ENCODE data around the gene OR2AE1.

Gene OR2AE1

DNA sequence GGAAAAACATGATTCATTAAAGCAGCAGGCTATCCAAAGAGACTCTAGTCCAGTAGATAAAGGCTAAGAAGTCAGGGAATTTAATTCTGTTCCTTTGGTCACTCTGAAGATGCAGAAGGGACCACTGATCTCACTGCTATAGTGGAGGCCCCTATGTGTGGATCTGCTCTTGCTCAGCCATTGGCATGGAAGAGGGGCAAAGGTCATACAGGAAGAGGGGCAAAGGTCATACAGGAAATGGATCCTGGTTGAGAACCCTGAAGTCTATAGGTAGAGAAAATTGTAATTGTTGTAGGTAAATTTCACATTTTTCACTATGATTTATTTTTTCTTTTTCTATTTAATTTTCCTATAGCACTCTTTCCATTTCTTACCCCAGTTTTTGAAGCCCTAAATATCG, 21.6 kb downstream of the OR2AE1 start:
- no peak for DNase-seq (ENCODE audit: low read depth)

DNA sequence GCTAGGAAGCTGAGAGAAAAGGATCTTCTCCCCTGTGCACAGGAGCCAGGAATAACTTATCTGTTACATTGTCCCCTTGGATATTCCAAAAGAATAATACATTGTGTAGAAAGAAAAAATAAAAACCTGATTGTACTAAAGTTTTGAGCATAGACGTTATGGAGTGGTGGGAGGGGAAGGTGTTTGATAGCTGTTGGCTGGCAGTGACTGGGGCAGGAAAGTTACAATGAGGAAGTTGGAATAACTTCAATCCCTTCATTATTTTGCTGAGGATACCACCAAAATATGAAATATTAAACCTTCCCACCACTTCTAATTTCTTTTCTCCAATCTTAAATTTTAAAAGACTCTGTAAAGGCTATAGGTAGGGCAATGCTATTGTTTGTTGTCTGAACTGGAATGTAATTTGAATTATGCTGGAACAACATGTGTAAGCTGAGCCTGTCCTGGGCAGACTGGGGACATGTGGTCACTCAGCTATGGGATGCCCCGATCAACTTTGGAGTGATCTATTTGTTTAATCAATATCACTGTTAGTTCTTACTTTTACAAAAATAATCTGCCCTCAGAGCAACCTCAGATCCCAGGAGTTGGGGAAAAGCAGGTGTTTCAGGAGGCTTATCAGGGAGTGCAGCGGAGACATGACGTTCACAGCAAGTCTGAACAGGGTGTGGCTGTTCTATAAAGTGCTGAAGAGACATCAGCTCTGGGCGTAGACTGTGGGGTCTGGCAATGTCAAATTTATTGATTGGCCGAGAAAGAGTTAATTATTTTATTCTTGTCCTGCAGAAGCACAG, 28.2 kb downstream of the OR2AE1 start:
- DNase-seq (ENCODE audit: low read depth), result no peak

DNA sequence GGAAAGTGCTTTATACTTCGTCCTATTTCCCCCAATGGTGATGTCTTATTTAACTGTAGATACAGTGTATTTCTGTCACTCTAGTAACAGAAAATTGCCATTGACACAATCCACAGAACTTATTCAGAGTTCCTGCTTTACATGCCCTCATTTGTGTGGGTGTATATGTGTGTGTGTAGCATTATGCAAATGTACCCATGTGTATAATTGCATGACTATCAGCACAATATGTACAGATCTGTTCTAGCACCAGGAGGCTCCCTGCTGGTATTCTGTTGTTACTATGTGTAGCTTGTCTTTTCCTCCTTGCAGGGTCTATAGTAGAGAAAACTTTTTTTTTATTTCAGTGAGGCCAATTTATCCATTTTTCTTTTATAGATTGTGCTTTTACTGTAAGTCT, 32.5 kb downstream of the OR2AE1 start:
- DNase-seq (ENCODE audit: low read depth), result no peak

DNA sequence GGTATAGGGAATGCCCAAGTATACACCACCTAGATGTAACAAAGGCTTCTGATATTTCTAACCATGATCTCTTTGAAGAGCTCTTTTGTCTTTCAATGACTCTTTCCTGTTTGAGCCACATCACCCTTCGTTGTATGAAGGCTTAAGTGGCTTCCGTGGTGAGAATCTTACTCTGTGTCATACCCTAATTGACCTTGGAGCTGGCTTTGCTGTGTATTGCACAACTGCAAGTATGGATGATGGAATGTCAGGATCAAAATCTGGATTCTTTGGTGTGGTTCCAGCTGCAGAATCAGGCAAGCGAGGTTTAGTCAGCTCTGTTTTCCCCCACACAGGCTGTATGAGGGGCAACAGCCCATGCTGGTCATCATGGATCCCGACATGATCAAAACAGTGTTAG, 33.0 kb downstream of the OR2AE1 start:
- peak; percentile 10 for DNase-seq (ENCODE audit: low read depth)

DNA sequence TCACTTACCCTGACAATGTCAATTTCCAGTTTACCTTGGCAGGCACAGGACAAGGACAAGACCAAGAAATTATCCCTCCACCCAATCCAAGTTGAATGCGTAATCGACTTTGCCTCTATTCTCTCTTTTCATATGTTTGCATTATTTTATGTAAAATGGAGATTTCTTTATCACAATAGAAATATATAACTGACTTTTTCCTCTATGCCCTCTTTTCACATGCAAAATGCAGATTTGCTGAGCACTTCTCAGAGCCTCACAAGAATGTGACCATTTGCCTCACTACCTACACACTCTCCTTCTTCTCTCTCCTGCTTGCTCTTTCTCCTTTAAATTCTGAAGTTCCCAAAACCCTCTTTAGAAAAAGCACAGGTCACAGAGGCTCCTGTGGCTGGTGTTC, 33.9 kb downstream of the OR2AE1 start:
- DNase-seq (ENCODE audit: low read depth), result no peak

DNA sequence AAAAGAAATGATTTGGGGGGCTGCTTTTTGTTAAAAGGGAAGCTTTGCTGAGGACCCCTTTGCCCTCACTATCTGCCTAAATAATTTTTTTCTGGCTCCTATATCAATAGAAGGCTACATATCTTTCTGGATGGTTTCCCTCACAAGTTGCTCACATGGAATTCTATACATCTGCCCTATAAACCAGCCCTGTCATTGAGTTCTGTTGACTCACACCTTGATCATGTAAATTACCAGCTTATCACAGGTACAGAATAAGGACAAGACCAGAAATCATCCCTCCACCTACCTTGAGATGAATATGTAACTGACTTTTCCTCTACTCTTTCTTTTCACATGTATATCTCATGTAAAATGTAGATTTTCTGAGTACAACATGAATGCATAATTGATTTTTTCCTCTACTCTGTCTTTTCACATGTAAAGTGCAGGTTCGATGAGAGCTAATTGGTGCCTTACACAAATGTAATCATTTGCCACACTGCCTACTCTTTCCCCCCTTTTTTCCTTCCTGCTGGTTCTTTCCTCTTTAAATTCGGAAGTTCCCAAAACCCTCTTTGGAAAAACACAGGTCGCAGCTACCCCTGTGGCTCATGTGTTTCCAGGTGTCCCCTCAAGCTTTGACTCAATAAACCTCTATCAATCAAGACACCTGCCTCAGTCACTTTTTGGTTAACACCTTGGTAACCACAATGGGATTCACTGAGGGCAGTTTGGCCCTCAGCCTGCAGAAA, 36.5 kb downstream of the OR2AE1 start:
- no peak for DNase-seq (ENCODE audit: low read depth)

DNA sequence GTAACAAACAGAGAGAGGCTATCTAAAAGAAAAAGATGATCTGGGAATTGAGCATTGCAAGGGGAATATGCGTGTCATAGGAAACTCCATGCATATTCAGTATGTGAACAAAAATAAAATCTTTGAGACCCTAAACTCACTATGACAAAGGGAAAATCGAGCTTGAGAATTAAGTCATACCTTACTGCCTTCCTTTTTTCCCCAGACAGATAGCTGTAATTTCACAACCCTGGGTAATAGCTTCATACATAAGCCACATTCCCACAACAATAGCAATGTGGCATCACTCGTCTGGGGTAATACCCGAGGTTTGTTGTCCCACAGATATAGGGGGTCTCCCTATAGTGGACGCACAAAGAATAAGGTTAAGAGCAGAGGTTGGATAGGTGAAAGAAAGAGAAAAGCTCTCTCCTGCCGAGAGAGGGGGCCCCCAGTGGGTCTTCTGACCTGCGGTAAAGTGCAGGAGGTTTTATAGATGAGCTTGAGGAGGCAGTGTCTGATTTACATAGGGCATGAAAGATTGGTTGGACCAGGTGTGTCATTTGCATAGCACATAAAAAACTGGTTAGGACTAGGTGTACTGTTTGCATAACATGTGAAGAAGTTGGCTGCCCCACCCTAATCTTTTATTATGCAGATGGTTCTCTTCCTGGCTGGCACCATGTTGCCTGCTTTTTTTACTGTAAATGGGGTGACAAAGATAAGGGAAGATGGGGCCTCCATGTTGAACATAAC, 37.4 kb downstream of the OR2AE1 start:
- no peak for DNase-seq (ENCODE audit: low read depth)

DNA sequence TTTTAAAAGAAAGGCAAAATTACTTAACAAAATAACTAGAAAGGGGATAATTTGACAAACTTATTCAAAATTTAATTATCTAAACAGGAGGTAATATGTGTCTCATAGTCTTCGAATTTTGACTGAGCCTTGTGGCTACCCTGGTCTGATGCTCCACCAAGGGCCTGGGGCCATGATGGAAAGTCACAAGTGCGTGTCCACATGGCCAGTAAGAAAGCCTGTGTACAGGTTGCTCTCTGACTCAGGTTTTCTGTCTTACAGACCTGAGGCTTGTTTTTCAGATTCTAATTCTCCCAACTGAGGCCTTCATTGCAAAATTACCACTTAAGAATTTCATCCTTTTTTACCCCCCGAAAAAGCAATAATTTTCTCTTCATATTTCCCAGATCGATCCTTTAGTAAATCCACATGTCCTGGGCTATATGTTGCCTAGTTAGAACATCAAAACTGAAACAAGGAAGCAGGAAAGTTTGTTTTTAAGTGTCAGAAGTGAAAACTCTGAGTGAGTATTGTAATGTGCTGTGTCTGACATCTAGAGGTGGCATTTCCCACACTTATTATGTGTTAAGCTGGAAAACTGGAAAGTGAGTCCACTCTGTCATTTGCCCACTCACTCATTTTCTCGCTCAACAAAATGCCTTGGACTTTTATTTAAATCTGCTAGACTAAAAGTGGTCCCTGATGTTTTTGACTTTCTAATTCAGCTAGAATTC, 39.0 kb downstream of the OR2AE1 start:
- DNase-seq (ENCODE audit: low read depth), result peak; percentile 10

DNA sequence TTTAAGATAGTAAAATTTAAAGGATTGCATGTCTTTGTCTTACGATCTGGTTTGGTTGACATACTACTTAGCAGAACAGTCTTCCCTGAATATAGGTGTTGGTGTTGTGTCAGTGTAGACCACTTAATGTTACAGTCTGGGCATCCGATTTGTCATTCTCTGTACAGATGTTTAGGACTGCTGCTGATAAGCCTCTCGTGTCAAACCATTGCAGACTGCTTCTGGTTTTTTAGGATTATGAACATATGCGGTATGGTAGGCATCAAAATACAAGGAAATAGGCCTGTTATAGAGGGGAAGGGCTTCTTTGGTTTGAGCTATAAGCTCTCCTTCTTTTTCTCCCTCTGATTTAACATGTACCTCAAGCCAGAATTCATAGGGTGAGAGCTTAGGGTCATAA, 41.6 kb downstream of the OR2AE1 start:
- no peak for DNase-seq (ENCODE audit: low read depth)

DNA sequence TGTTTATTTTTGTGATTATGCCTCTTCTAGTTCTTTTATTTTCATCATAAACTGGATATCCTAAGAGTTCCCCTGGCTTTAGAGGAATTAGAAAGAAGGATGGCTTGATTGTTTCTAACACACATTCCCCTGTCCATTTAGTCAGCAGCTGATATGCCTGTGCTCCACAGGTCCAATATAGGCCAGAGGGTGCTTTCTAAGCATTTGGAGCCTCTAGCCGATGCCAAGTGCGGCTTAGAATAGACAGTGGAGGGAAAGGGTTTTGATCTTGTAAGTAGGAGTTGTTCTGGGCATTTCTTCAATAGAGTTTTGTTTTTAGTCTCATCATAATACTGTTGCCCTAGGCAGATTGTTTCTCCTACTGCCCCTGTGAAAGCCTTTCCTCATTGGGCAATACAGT, 42.5 kb downstream of the OR2AE1 start:
- DNase-seq (ENCODE audit: low read depth), result no peak

DNA sequence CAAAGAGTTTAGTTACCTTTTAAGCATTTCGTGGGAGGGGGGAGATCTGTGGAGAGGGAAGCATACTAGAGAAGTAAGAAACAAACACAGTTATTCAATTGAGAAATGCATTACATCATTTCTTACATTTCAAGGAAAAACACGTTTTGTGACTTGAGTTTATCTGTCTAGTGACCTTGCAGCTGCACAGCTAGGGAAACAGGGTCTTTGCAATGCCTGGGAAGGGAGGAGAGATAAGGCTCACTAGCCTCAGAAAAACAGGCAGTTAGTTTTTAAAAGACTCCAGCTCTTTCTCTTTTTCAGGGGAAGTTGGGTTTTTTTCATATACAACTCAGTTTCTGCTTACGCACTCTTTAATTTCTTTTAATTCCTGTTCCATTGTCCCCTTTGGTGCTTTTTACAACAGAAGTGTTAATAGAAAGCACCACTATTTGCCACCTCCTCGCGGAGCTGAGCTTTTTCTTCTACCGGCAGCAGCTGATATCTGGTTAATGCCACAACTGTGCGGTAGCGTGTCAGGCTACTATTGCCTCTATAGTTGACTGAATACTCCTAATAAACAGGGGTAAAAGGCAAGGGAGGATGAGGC, 43.5 kb downstream of the OR2AE1 start:
- no peak for DNase-seq (ENCODE audit: low read depth)

DNA sequence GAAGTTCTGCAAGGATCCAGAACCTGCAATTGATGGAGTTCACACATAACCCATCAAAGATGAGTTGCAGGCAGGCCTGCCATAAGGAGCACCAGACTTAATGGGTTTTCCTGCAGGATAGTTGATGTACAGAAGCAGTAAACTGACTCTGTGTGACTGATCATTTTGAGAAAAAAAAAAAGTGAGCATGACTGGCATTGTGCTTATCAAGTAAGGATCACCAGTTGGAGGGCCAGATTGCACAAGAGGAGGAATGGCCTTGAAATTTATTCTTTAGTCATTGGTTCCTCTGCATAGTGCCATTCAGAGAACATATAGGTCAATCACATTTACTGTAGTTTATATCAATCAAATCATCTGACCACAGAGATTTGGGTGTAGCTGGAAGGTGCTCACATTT, 45.2 kb downstream of the OR2AE1 start:
- DNase-seq (ENCODE audit: low read depth), result no peak

DNA sequence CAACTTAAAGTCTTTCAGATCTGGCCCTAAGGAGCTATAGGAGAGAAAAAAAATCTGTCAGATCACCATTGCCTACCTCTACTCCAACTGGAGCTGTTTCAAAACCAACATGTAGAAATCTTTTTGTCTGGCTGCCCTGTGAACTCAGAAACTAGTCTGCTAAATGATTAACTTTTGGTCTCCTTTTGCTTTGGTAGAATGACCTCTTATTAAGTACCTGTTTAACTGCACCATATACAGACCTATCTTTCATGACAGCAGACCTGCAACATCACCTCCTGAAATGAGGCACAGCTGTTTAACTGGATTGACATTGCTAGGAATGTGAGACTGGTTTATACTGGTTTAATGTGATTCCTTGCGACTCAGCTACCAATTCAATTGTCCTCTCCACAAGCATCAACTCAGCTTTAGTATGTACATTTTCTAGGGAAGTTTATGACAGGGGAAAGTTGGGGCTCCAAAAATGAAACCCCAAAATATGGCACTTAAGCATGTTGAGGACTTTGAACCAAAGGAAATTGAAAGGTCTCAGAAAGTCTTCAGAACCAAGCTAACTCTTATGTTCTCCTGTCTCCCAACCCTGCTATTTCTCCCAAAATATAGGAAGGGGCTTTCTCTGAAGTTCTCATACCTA, 47.2 kb downstream of the OR2AE1 start:
- DNase-seq (ENCODE audit: low read depth), result no peak

DNA sequence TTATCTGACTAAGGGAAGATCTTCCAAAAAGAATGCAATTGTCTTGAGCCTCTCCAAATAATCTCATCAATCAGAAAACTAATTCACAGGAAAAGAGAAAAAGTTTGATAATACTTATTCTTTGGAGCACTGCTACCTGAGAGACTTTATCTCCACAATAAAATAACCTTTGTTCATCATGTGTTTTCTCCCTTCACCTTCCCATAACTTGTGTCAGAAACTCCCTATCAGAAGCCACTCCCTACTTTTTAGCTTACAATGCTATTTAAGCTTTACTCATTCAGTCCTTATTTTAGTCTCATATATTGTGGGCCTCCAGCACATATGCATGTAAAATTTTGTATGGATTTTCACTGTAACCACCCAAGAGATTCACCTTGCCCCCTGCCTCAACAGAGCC, 48.0 kb downstream of the OR2AE1 start:
- no peak for DNase-seq (ENCODE audit: low read depth)

DNA sequence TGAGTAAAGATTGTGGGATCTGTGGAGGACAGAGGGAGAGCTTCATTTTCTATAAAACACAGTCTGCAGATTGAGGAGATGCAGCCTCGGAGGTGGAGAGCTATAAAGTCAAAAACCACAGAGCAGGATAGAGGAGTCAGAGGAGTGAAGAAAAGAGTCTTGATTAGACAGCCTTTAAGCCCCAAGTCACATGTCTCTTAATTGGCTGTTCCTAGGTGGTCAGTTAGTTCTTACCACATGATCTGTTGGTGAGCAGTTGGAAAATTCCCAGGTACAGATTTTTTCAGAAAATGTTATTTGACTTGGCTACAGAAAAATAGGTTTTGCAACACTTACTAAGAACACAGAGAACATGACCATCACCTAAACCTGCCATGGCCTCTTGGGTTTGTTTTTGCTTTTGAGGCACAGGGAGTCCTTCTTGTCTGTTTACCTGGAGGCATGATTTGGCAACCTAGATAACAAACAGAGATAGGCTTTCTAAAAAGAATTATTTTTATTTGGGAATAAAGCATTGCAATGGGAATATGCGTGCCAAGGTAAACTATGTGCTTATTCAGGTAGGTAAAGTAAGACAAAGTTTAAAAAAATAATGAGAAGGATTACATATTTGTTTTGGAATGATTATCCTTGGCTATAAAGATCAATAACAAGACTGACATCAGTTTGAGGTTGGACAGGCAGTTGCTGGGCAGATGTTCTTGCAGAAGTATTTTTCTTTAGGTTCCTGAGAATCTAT, 49.6 kb downstream of the OR2AE1 start:
- DNase-seq (ENCODE audit: low read depth), result no peak
